Kidney (tissue), 14 donors: Measurements from ENCODE around the gene ZNF236. TPM values are rescaled to one million over a fixed set of nuclear protein-coding genes. Genes with fewer than 3 reads are reported as not detected.

Experiments
- DNase-seq, 5 donors: peaks; one replicate each; pipeline ENCODE4 v3.0.0-alpha.2; 2013 to 2020
- FAIRE-seq: peaks from 2 replicates; lab custom pipeline; 2012; peaks lifted over from hg19 to GRCh38; lab: Jason Lieb, UNC
- H3K27ac ChIP-seq, 2 donors: one replicate each; pipeline ENCODE4 v1.7.0; 2013; ENCODE audit warnings: low read depth in 2 of 2, low read length in 2 of 2, inconsistent platforms in 1 of 2
- H3K27me3 ChIP-seq: one replicate; pipeline ENCODE4 v1.7.1; 2013; ENCODE audit warnings: low read length, inconsistent platforms; ENCODE audit not compliant: control insufficient read depth, insufficient read depth
- H3K36me3 ChIP-seq, 3 donors: one replicate each; pipeline versions ENCODE4 v1.7.0 to v1.7.1; 2013; ENCODE audit warnings: low read length in 3 of 3, control low read depth in 1 of 3, inconsistent platforms in 1 of 3; ENCODE audit not compliant: insufficient read depth in 3 of 3, control insufficient read depth in 2 of 3
- H3K4me1 ChIP-seq, 3 donors: one replicate each; pipeline versions ENCODE4 v1.7.0 to v1.7.1; 2013; ENCODE audit warnings: low read length in 3 of 3, inconsistent platforms in 1 of 3, low read depth in 1 of 3; ENCODE audit not compliant: control insufficient read depth in 2 of 3, insufficient read depth in 2 of 3
- H3K4me3 ChIP-seq, 3 donors: one replicate each; pipeline versions ENCODE4 v1.7.0 to v1.8.1; 2013; ENCODE audit warnings: low read length in 3 of 3, control low read depth in 1 of 3, inconsistent platforms in 1 of 3
- H3K9ac ChIP-seq, 3 donors: one replicate each; pipeline versions ENCODE4 v1.7.0 to v1.7.1; 2013; ENCODE audit warnings: low read length in 3 of 3, control low read depth in 1 of 3, inconsistent platforms in 1 of 3
- H3K9me3 ChIP-seq, 3 donors: one replicate each; pipeline versions ENCODE4 v1.7.0 to v1.7.1; 2013; ENCODE audit warnings: low read length in 3 of 3, control low read depth in 1 of 3, inconsistent platforms in 1 of 3; ENCODE audit not compliant: control insufficient read depth in 2 of 3, insufficient read depth in 1 of 3
- CTCF ChIP-seq: IDR thresholded peaks from 3 replicates; pipeline ENCODE4 v1.5.1; 2012; ENCODE audit warnings: mild to moderate bottlenecking, moderate library complexity, borderline replicate concordance; ENCODE audit not compliant: insufficient read depth; ENCODE audit errors: extremely low read depth
- intact Hi-C: fragments of 100-400 bp; cut with DNase I; formaldehyde crosslinking; loops from one replicate; pipeline ENCODE4 v1.11.1; 2022
- polyA plus RNA-seq: library from polyadenylated mRNA; stranded (reverse); fragments of 350-450 nt; fragmentation: Illumina TruSeq; extraction: RNeasy Lipid Tissue Mini Kit (QIAGEN cat#74804); gene quantifications from one replicate; pipeline ENCODE4 v1.2.3, GENCODE V29; 2014; ENCODE audit warnings: low read depth, low replicate concordance; ENCODE audit not compliant: insufficient read depth
- total RNA-seq: library from RNA; stranded (reverse); fragmentation: NEBNext Ultra II Directional; extraction: Animal tissue kit (Norgen Biotek cat#: 25700); gene quantifications from one replicate; pipeline ENCODE4 v1.2.1, GENCODE V29; 2021
- donor health status: control.
- donor health status: control.
- donor health status: control.
- donor health status: control.
- donor health status: control.
- donor health status: DM: yes; HTN: yes; CAD: no.
- donor health status: Normal renal cell carcinoma (clear cell type).

Gene ZNF236
- total and polyA plus RNA-seq, 2 donors from 2014 or later, result 1.1 to 18.6 TPM

GRCh38 chr18:76814256-76814655, 8.1 kb upstream of the ZNF236 start:
- Histone ChIP-seq H3K4me1 (peaks cover 0 to 2% (median 0%) of the 10 kb centered on the region in 3 donors), H3K4me3 (no peak overlapping the region), H3K9ac (no peak overlapping the region), H3K27me3 (no peaks in the 10 kb centered on the region), H3K27ac (no peak overlapping the region), H3K36me3 (peaks cover 0 to 5% (median 0%) of the 10 kb centered on the region in 3 donors), H3K9me3 (no peaks in the 10 kb centered on the region)
- intact Hi-C loops, result no loop called here
- FAIRE-seq (no peak), DNase-seq (no peak)
- no peak for TF ChIP-seq CTCF

- intact Hi-C loops, result no loop called here
- no peak for TF ChIP-seq CTCF
Observed at GRCh38 chr18:76816127-76816526, 6.2 kb upstream of the ZNF236 start.

GRCh38 chr18:76817888-76818611, 4.3 kb upstream of the ZNF236 start:
- no peak for TF ChIP-seq CTCF
- Histone ChIP-seq H3K9ac (no peak overlapping the region), H3K27ac (no peak overlapping the region), H3K4me3 (no peak overlapping the region), H3K36me3 (peaks cover 0 to 5% (median 0%) of the 10 kb centered on the region in 3 donors), H3K9me3 (no peaks in the 10 kb centered on the region), H3K27me3 (no peaks in the 10 kb centered on the region), H3K4me1 (peaks cover 0 to 8% (median 3%) of the 10 kb centered on the region in 3 donors)
- DNase-seq (no peak), FAIRE-seq (no peak)
- intact Hi-C loops, result no loop called here

More at GRCh38 chr18:76816127-76816526, 6.2 kb upstream of the ZNF236 start:
- no peak overlapping the region for H3K4me3 ChIP-seq
- no peak for FAIRE-seq
- H3K9ac ChIP-seq, result no peak overlapping the region
- peaks cover 0 to 6% (median 3%) of the 10 kb centered on the region in 3 donors for H3K4me1 ChIP-seq
- no peak for DNase-seq
- H3K27me3 ChIP-seq, result no peaks in the 10 kb centered on the region
- H3K27ac ChIP-seq, result no peak overlapping the region
- no peaks in the 10 kb centered on the region for H3K9me3 ChIP-seq
- H3K36me3 ChIP-seq, result peaks cover 0 to 5% (median 0%) of the 10 kb centered on the region in 3 donors
